ENCODE results near the gene CAMTA1.

Gene CAMTA1

GRCh38 chr1:7256526-7256925 lies 471.3 kb downstream of the CAMTA1 start:
- DNase-seq (ENCODE audit: low read depth) = no peak

- DNase-seq (ENCODE audit: low read depth) = no peak
These were observed 472.0 kb downstream of the CAMTA1 start for GRCh38 chr1:7257225-7257624.

GRCh38 chr1:7258589-7259135 lies 473.4 kb downstream of the CAMTA1 start:
- DNase-seq (ENCODE audit: low read depth) = no peak

- no peak for DNase-seq (ENCODE audit: low read depth)
These were observed 474.7 kb downstream of the CAMTA1 start for GRCh38 chr1:7259955-7260354.

- no peak for DNase-seq (ENCODE audit: low read depth)
These were observed 476.2 kb downstream of the CAMTA1 start for GRCh38 chr1:7261490-7261889.

- no peak for DNase-seq (ENCODE audit: low read depth)
These were observed 477.4 kb downstream of the CAMTA1 start for GRCh38 chr1:7262611-7263010.

- DNase-seq (ENCODE audit: low read depth) = no peak
These were observed 478.0 kb downstream of the CAMTA1 start for GRCh38 chr1:7263021-7263960.

- no peak for DNase-seq (ENCODE audit: low read depth)
These were observed 478.8 kb downstream of the CAMTA1 start for GRCh38 chr1:7264101-7264500.

- DNase-seq (ENCODE audit: low read depth) = no peak
These were observed 480.6 kb downstream of the CAMTA1 start for GRCh38 chr1:7265771-7266371.

- no peak for DNase-seq (ENCODE audit: low read depth)
These were observed 481.3 kb downstream of the CAMTA1 start for GRCh38 chr1:7266561-7266960.

- no peak for DNase-seq (ENCODE audit: low read depth)
These were observed 482.2 kb downstream of the CAMTA1 start for GRCh38 chr1:7267493-7267892.

- no peak for DNase-seq (ENCODE audit: low read depth)
These were observed 483.7 kb downstream of the CAMTA1 start for GRCh38 chr1:7268983-7269382.

- DNase-seq (ENCODE audit: low read depth) = no peak
These were observed 484.3 kb downstream of the CAMTA1 start for GRCh38 chr1:7269525-7269924.

- no peak for DNase-seq (ENCODE audit: low read depth)
These were observed 489.0 kb downstream of the CAMTA1 start for GRCh38 chr1:7274256-7274655.

- no peak for DNase-seq (ENCODE audit: low read depth)
These were observed 492.8 kb downstream of the CAMTA1 start for GRCh38 chr1:7278045-7278444.

GRCh38 chr1:7278827-7279765 lies 493.8 kb downstream of the CAMTA1 start:
- no peak for DNase-seq (ENCODE audit: low read depth)

- DNase-seq (ENCODE audit: low read depth) = no peak
These were observed 494.5 kb downstream of the CAMTA1 start for GRCh38 chr1:7279769-7280168.

- DNase-seq (ENCODE audit: low read depth) = no peak
These were observed 495.2 kb downstream of the CAMTA1 start for GRCh38 chr1:7280347-7280960.

GRCh38 chr1:7281821-7282220 lies 496.6 kb downstream of the CAMTA1 start:
- DNase-seq (ENCODE audit: low read depth) = no peak

- DNase-seq (ENCODE audit: low read depth) = no peak
These were observed 499.7 kb downstream of the CAMTA1 start for GRCh38 chr1:7284839-7285435.

- DNase-seq (ENCODE audit: low read depth) = no peak
These were observed 500.7 kb downstream of the CAMTA1 start for GRCh38 chr1:7285856-7286454.
